Left lung (tissue), 10 donors: ENCODE data around the gene WASF3. TPM values are rescaled to one million over a fixed set of nuclear protein-coding genes. Genes with fewer than 3 reads are reported as not detected.

ENCODE experiments used
- ATAC-seq: fragments of 200-7000 bp; cut with Tn5 transposase; one replicate; pipeline ENCODE4 v1.9.1; 2020; ENCODE audit warnings: moderate library complexity
- DNase-seq, 4 donors: peaks; one replicate each; pipeline ENCODE4 v3.0.0-alpha.2; 2013 to 2020
- H3K27ac ChIP-seq, 2 donors: fragments of 200-600 bp; sonication (generic) in 1 of 2; one replicate each; pipeline versions ENCODE4 v1.5.0 to v1.8.0; 2020 to 2021
- H3K27me3 ChIP-seq, 2 donors: fragments of 200-600 bp; sonication (generic) in 1 of 2; one replicate each; pipeline versions ENCODE4 v1.5.0 to v1.8.0; 2020 to 2021
- H3K36me3 ChIP-seq, 2 donors: fragments of 200-600 bp; sonication (generic) in 1 of 2; one replicate each; pipeline versions ENCODE4 v1.5.0 to v1.8.0; 2020 to 2021
- H3K4me1 ChIP-seq, 2 donors: fragments of 200-600 bp; one replicate each; pipeline ENCODE4 v1.8.0; 2021
- H3K4me3 ChIP-seq, 2 donors: fragments of 200-600 bp; sonication (generic) in 1 of 2; one replicate each; pipeline versions ENCODE4 v1.5.0 to v1.8.0; 2020 to 2021; ENCODE audit warnings: mild to moderate bottlenecking in 1 of 2
- H3K9me3 ChIP-seq, 2 donors: fragments of 200-600 bp; sonication (generic) in 1 of 2; one replicate each; pipeline versions ENCODE4 v1.5.0 to v1.8.0; 2020 to 2021
- CTCF ChIP-seq, 2 donors: fragments of 200-600 bp; sonication (generic) in 1 of 2; IDR thresholded peaks; one replicate each; pipeline versions ENCODE4 v1.5.0 to v1.8.0; 2021; ENCODE audit warnings: antibody characterized with exemption in 2 of 2
- intact Hi-C, 2 donors: fragments of 100-400 bp; cut with DNase I; formaldehyde crosslinking; loops; one replicate each; pipeline versions ENCODE4 v1.11.2 to v1.14.2; 2022
- polyA plus RNA-seq, 6 donors: library from polyadenylated mRNA; unstranded; fragments of 120-200 nt; gene quantifications; one replicate each; pipeline ENCODE4 v1.2.1, GENCODE V29; 2013; ENCODE audit not compliant: insufficient read length in 6 of 6
- total RNA-seq, 2 donors: library from RNA; stranded (reverse); fragmentation: NEBNext Ultra II Directional; extraction: Animal tissue kit (Norgen Biotek cat#: 25700); gene quantifications; one replicate each; pipeline ENCODE4 v1.2.1, GENCODE V29; 2021
- donor health status: DM: no; HTN: yes; CAD: no.
- donor health status: DM: no; HTN: no; CAD: no.

WASF3 gene
- total and polyA plus RNA-seq, 8 donors = 10.9 to 24.5 (median 21.2) TPM

GRCh38 chr13:26668357-26669146 is 111.1 kb downstream of the WASF3 start:
- Histone ChIP-seq H3K36me3 (no peaks in the 10 kb centered on the region), H3K4me3 (no peak overlapping the region), H3K9me3 (no peaks in the 10 kb centered on the region), H3K4me1 (no peaks in the 10 kb centered on the region), H3K27ac (no peak overlapping the region), H3K27me3 (no peaks in the 10 kb centered on the region)
- no peak for DNase-seq
- no peak for ATAC-seq
- TF ChIP-seq CTCF (IDR thresholded peaks at IDR 0.05) = no peak
- intact Hi-C loops = no loop called here

GRCh38 chr13:26673890-26674289 is 116.4 kb downstream of the WASF3 start:
- ATAC-seq (no peak), DNase-seq (no peak)
- no peak overlapping the region for H3K4me3 ChIP-seq
- no peaks in the 10 kb centered on the region for H3K9me3 ChIP-seq
- H3K4me1 ChIP-seq = no peaks in the 10 kb centered on the region
- intact Hi-C loops = no loop called here
- H3K27me3 ChIP-seq = no peaks in the 10 kb centered on the region
- H3K36me3 ChIP-seq = no peaks in the 10 kb centered on the region
- TF ChIP-seq CTCF (IDR thresholded peaks at IDR 0.05) = no peak
- H3K27ac ChIP-seq = no peak overlapping the region

GRCh38 chr13:26677156-26677555 is 119.7 kb downstream of the WASF3 start:
- peaks cover 0 to 7% of the 10 kb centered on the region in 2 donors for H3K36me3 ChIP-seq
- no peaks in the 10 kb centered on the region for H3K9me3 ChIP-seq
- ATAC-seq (no peak), DNase-seq (no peak)
- no peak for TF ChIP-seq CTCF (IDR thresholded peaks at IDR 0.05)
- no peaks in the 10 kb centered on the region for H3K4me1 ChIP-seq
- intact Hi-C loops = no loop called here
- no peaks in the 10 kb centered on the region for H3K27me3 ChIP-seq
- no peak overlapping the region for H3K27ac ChIP-seq
- no peak overlapping the region for H3K4me3 ChIP-seq

- ATAC-seq (no peak), DNase-seq (no peak)
- TF ChIP-seq CTCF (IDR thresholded peaks at IDR 0.05) = no peak
- Histone ChIP-seq H3K9me3 (no peaks in the 10 kb centered on the region), H3K27me3 (no peaks in the 10 kb centered on the region), H3K27ac (no peak overlapping the region), H3K4me3 (no peak overlapping the region), H3K4me1 (no peaks in the 10 kb centered on the region), H3K36me3 (peaks cover 0 to 7% of the 10 kb centered on the region in 2 donors)
- intact Hi-C loops = no loop called here
Observed at GRCh38 chr13:26678330-26678729, 120.8 kb downstream of the WASF3 start.

- DNase-seq (peak in 1 of 4 donors; percentile 72), ATAC-seq (no peak)
- no peak for TF ChIP-seq CTCF (IDR thresholded peaks at IDR 0.05)
- Histone ChIP-seq H3K36me3 (peaks cover 0 to 7% of the 10 kb centered on the region in 2 donors), H3K4me3 (no peak overlapping the region), H3K27ac (no peak overlapping the region), H3K9me3 (no peaks in the 10 kb centered on the region), H3K4me1 (no peaks in the 10 kb centered on the region), H3K27me3 (no peaks in the 10 kb centered on the region)
- intact Hi-C loops = no loop called here
Observed at GRCh38 chr13:26678796-26679195, 121.3 kb downstream of the WASF3 start.
